Type B pancreatic cell (in vitro differentiated cells): Measurements from ENCODE around the gene TMEM250. TPM values are rescaled to one million over a fixed set of nuclear protein-coding genes. Genes with fewer than 3 reads are reported as not detected.

Experiments used
- DNase-seq: peaks from one replicate; pipeline ENCODE4 v3.0.0; 2021; ENCODE audit warnings: mixed read lengths; ENCODE audit not compliant: unreplicated experiment; ENCODE audit errors: extremely low spot score
- H3K27ac Mint-ChIP-seq: 2 replicates; pipeline ENCODE4 v1.8.0; 2021; ENCODE audit warnings: mild to moderate bottlenecking, mixed read lengths
- H3K27me3 Mint-ChIP-seq: 2 replicates; pipeline ENCODE4 v1.8.0; 2021; ENCODE audit warnings: mixed read lengths
- H3K36me3 Mint-ChIP-seq: 2 replicates; pipeline ENCODE4 v1.8.0; 2021; ENCODE audit warnings: mixed read lengths
- H3K4me1 Mint-ChIP-seq: one replicate; pipeline ENCODE4 v1.8.0; 2021; ENCODE audit warnings: mixed read lengths; ENCODE audit not compliant: unreplicated experiment
- H3K4me3 Mint-ChIP-seq: 2 replicates; pipeline ENCODE4 v1.8.0; 2021; ENCODE audit warnings: mild to moderate bottlenecking, mixed read lengths
- H3K9me3 Mint-ChIP-seq: 2 replicates; pipeline ENCODE4 v1.8.0; 2021; ENCODE audit warnings: mixed read lengths
- total RNA-seq: library from RNA; stranded (reverse); gene quantifications from 2 replicates; pipeline ENCODE4 v1.2.1, GENCODE V29; 2021; ENCODE audit warnings: low replicate concordance
- TF ChIP-seq, protein P1 (sequence below): fragments of 200-600 bp; sonication (generic); conservative IDR thresholded peaks from 2 replicates; pipeline ENCODE4 v1.5.0; 2021; ENCODE audit warnings: antibody characterized with exemption, mild to moderate bottlenecking

Gene TMEM250
- total RNA-seq, 1 donor from 2014 or later = 37.9 TPM

DNA sequence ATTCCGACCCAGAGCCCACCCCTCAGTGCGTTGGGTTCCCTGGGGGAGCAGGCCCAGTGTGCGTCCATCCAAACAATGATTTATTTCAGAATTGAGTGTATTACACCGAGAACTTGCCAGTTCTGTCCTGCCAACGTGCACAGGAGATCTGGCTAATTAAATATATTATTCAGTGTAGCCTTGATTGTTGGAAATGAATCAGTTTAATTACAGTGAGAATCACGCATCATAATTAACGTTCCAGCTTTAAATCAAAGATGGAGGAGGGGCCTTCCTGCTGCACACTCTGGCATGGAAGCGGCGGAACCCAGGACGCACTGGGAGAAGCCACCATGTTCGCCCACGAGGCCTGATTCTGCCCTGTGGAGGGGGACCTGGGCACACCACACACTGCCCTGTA, 30.7 kb upstream of the TMEM250 start:
- peaks cover 9% of the 10 kb centered on the region for H3K27me3 Mint-ChIP-seq
- TF ChIP-seq, protein P1, sequence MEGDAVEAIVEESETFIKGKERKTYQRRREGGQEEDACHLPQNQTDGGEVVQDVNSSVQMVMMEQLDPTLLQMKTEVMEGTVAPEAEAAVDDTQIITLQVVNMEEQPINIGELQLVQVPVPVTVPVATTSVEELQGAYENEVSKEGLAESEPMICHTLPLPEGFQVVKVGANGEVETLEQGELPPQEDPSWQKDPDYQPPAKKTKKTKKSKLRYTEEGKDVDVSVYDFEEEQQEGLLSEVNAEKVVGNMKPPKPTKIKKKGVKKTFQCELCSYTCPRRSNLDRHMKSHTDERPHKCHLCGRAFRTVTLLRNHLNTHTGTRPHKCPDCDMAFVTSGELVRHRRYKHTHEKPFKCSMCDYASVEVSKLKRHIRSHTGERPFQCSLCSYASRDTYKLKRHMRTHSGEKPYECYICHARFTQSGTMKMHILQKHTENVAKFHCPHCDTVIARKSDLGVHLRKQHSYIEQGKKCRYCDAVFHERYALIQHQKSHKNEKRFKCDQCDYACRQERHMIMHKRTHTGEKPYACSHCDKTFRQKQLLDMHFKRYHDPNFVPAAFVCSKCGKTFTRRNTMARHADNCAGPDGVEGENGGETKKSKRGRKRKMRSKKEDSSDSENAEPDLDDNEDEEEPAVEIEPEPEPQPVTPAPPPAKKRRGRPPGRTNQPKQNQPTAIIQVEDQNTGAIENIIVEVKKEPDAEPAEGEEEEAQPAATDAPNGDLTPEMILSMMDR = no peak
- DNase-seq = no peak

DNA sequence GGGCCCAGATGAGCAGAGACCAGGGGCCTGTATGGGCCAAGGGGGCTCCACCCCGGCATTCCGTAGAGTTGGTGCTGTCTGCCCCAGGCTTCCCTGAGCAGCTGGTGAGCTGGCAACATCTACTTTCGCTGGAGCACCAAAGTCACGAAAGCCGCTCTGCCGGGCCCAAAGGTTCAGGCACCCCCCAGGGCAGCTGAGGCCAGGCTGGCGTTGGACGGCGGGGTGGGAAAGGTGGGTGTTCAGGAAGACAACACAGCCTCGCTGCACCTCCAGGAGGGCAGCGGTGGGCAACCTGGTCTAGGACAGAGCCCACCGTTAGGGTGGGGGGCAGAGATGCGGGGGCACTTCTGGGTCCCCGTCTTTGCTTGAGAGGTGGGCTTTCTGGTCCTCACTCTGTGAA, 30.1 kb upstream of the TMEM250 start:
- no peak for DNase-seq
- Mint-ChIP-seq H3K36me3 (no peaks in the 10 kb centered on the region), H3K4me1 (peaks cover 8% of the 10 kb centered on the region)

More for the DNA sequence above, 30.7 kb upstream of the TMEM250 start:
- Mint-ChIP-seq H3K27ac (no peak overlapping the region), H3K36me3 (no peaks in the 10 kb centered on the region), H3K9me3 (no peaks in the 10 kb centered on the region), H3K4me1 (peaks cover 8% of the 10 kb centered on the region), H3K4me3 (no peak overlapping the region)

GRCh38 chr9:136147890-136148714, 29.4 kb upstream of the TMEM250 start:
- H3K4me3 Mint-ChIP-seq = no peak overlapping the region
- TF ChIP-seq, protein P1 = peak; percentile 22
- H3K9me3 Mint-ChIP-seq = no peaks in the 10 kb centered on the region
- H3K4me1 Mint-ChIP-seq = peaks cover 8% of the 10 kb centered on the region
- peaks cover 9% of the 10 kb centered on the region for H3K27me3 Mint-ChIP-seq
- H3K27ac Mint-ChIP-seq = no peak overlapping the region
- no peaks in the 10 kb centered on the region for H3K36me3 Mint-ChIP-seq
- no peak for DNase-seq

More for the DNA sequence above, 30.1 kb upstream of the TMEM250 start:
- TF ChIP-seq, protein P1 = no peak
- Mint-ChIP-seq H3K27ac (no peak overlapping the region), H3K27me3 (peaks cover 9% of the 10 kb centered on the region), H3K9me3 (no peaks in the 10 kb centered on the region), H3K4me3 (no peak overlapping the region)

GRCh38 chr9:136147038-136147889, 28.6 kb upstream of the TMEM250 start:
- DNase-seq = no peak
- no peaks in the 10 kb centered on the region for H3K36me3 Mint-ChIP-seq
- H3K9me3 Mint-ChIP-seq = no peaks in the 10 kb centered on the region
- TF ChIP-seq, protein P1 = no peak
- H3K4me3 Mint-ChIP-seq = no peak overlapping the region
- peaks cover 4% of the 10 kb centered on the region for H3K4me1 Mint-ChIP-seq
- H3K27ac Mint-ChIP-seq = no peak overlapping the region
- H3K27me3 Mint-ChIP-seq = peaks cover 3% of the 10 kb centered on the region

DNA sequence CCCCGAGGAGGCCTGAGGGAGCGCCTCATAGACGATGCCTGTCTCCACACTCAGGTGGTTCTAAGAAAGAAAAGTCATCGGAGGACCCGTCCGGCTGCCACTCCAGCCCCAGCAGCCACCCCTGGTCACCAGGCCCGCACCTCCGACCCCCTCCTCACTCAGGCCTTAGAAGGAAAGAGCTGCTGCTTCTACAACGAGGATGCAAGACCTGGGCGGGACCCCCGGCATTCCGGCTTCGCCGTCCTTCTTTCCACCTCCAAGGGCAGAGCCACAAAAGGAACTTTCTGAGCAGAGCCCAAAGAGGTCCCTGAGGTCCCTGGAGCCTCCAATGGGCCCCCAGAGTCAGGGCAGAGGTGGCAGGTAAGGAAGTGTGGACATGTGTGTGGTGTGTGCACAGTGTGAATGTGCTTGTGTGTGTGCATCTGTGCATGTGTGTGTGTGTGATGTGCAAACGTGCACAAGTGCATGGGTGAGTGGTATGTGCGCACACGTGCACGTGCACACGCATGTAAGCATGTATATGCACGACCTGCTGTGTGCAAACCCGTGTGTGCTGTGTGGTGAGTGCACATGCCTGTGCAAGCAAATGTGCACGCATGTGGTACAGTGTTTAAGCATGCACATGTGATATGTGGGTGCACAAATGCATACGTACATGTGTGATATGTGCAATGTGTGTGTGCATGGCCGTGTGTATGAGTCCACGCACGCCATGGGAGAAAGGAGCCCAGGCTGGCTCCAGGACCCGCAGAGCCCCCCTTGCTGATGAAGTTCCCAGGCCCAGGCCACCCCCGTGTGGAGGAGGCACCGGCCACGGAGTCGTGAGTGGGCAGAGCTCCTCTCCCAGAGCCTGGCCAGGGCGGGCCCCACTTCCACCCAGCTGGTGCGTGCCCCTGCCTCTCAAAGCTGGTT, 27.7 kb upstream of the TMEM250 start:
- H3K4me1 Mint-ChIP-seq = peaks cover under 1% of the 10 kb centered on the region
- TF ChIP-seq, protein P1 = no peak
- no peaks in the 10 kb centered on the region for H3K36me3 Mint-ChIP-seq
- H3K9me3 Mint-ChIP-seq = no peaks in the 10 kb centered on the region
- no peak for DNase-seq
- H3K27me3 Mint-ChIP-seq = no peaks in the 10 kb centered on the region
- no peak overlapping the region for H3K4me3 Mint-ChIP-seq
- H3K27ac Mint-ChIP-seq = no peak overlapping the region
